Ishikawa (cell line): ENCODE results near the gene GABRG3.

Experiments used
- EP300 ChIP-seq: IDR thresholded peaks from 2 replicates; pipeline ENCODE4 v1.6.1; 2012; ENCODE audit warnings: borderline replicate concordance
- FOXM1 ChIP-seq: IDR thresholded peaks from 2 replicates; pipeline ENCODE4 v1.6.1; 2012; ENCODE audit warnings: low read depth, borderline replicate concordance
- RAD21 ChIP-seq: IDR thresholded peaks from 2 replicates; pipeline ENCODE4 v1.6.1; 2012; ENCODE audit warnings: low read depth
- TF ChIP-seq, protein P1 (sequence below): IDR thresholded peaks from 2 replicates; pipeline ENCODE4 v1.6.1; 2012; ENCODE audit warnings: low read depth, mild to moderate bottlenecking

DNA sequence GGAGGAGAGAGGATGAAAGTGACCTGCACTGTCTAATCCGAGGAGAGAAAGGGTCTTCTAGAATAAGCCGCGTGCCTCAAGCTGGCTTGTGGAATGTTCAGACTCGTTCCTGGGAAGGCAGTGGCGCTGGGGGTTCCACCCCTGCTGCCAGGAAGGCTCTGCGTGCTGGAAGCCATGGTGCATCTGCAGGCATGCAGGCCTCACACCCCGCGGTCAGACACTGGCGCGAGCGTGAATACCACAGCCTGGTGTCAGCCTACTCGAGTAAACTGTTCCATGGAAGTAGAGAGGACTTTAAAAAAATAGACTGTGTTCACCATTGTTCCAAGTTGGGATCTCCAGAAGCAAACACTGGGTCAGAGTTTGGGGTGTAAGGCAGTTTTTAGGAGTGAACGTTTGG lies 25.9 kb upstream of the GABRG3 start:
- no peak for TF ChIP-seq RAD21
- TF ChIP-seq, protein P1, sequence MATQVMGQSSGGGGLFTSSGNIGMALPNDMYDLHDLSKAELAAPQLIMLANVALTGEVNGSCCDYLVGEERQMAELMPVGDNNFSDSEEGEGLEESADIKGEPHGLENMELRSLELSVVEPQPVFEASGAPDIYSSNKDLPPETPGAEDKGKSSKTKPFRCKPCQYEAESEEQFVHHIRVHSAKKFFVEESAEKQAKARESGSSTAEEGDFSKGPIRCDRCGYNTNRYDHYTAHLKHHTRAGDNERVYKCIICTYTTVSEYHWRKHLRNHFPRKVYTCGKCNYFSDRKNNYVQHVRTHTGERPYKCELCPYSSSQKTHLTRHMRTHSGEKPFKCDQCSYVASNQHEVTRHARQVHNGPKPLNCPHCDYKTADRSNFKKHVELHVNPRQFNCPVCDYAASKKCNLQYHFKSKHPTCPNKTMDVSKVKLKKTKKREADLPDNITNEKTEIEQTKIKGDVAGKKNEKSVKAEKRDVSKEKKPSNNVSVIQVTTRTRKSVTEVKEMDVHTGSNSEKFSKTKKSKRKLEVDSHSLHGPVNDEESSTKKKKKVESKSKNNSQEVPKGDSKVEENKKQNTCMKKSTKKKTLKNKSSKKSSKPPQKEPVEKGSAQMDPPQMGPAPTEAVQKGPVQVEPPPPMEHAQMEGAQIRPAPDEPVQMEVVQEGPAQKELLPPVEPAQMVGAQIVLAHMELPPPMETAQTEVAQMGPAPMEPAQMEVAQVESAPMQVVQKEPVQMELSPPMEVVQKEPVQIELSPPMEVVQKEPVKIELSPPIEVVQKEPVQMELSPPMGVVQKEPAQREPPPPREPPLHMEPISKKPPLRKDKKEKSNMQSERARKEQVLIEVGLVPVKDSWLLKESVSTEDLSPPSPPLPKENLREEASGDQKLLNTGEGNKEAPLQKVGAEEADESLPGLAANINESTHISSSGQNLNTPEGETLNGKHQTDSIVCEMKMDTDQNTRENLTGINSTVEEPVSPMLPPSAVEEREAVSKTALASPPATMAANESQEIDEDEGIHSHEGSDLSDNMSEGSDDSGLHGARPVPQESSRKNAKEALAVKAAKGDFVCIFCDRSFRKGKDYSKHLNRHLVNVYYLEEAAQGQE, result no peak
- no peak for TF ChIP-seq EP300
- TF ChIP-seq FOXM1, result no peak
